ENCODE measurements around the gene AFTPH. TPM values are rescaled to one million over a fixed set of nuclear protein-coding genes. Genes with fewer than 3 reads are reported as not detected.

Gene AFTPH
- total and polyA plus RNA-seq, 9 donors: 15.7 to 22.5 (median 17.6) TPM

DNA sequence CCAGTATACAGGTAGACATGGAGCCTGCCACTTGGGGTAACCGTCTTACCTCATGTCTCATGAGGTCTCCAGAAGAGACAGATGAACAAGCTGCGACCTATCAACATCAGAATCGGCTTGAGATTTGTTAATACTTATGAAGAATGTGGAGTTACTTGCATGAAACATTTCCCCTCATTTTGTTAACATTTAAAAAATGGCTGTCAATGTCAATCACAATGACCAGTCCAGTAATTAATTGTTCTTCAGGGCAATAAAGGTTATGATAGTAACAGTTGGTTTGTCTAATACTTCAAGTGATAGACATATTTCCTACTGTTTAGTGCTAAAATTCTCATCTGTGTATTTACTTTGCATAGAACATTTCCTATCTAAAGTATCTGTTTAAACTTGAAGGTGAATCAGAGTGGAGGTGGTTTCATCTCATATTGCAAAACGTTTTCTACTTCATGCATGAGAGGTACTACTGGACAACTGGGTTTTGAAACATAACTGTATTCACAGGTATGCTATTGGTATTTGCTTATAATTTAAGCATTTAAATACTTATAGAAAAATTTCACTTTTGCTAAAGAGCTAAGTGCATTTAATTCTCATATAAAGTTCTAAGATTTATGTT, 114.5 kb downstream of the AFTPH start:
- no peak overlapping the region for H3K27ac ChIP-seq (ENCODE audit: low read length)
- H3K4me1 ChIP-seq (ENCODE audit: control insufficient read depth, insufficient read depth, low read length): peaks cover 22% of the 10 kb centered on the region
- no peaks in the 10 kb centered on the region for H3K27me3 ChIP-seq (ENCODE audit: control insufficient read depth, insufficient read depth, low read length)

GRCh38 chr2:64639691-64640090, 115.6 kb downstream of the AFTPH start:
- no peak overlapping the region for H3K27ac ChIP-seq (ENCODE audit: low read length)
- H3K27me3 ChIP-seq (ENCODE audit: control insufficient read depth, insufficient read depth, low read length): no peaks in the 10 kb centered on the region
- H3K36me3 ChIP-seq (ENCODE audit: control insufficient read depth, insufficient read depth, low read length): peaks cover 20% of the 10 kb centered on the region
- WGBS (ENCODE audit: insufficient coverage): no CpG with 5 or more reads among the region's 2 CpGs
- DNase-seq: no peak
- no peaks in the 10 kb centered on the region for H3K9me3 ChIP-seq (replicated peaks; ENCODE audit: control insufficient read depth, low read depth, low read length)
- no peak overlapping the region for H3K4me3 ChIP-seq (ENCODE audit: low read length)
- H3K4me1 ChIP-seq (ENCODE audit: control insufficient read depth, insufficient read depth, low read length): peaks cover 32% of the 10 kb centered on the region

More for the DNA sequence above, 114.5 kb downstream of the AFTPH start:
- DNase-seq: no peak
- no peak overlapping the region for H3K4me3 ChIP-seq (ENCODE audit: low read length)
- H3K36me3 ChIP-seq (ENCODE audit: control insufficient read depth, insufficient read depth, low read length): peaks cover 25% of the 10 kb centered on the region
- no peaks in the 10 kb centered on the region for H3K9me3 ChIP-seq (replicated peaks; ENCODE audit: control insufficient read depth, low read depth, low read length)
- WGBS (ENCODE audit: insufficient coverage): 100% methylated on average over 1 of the region's 4 CpGs

DNA sequence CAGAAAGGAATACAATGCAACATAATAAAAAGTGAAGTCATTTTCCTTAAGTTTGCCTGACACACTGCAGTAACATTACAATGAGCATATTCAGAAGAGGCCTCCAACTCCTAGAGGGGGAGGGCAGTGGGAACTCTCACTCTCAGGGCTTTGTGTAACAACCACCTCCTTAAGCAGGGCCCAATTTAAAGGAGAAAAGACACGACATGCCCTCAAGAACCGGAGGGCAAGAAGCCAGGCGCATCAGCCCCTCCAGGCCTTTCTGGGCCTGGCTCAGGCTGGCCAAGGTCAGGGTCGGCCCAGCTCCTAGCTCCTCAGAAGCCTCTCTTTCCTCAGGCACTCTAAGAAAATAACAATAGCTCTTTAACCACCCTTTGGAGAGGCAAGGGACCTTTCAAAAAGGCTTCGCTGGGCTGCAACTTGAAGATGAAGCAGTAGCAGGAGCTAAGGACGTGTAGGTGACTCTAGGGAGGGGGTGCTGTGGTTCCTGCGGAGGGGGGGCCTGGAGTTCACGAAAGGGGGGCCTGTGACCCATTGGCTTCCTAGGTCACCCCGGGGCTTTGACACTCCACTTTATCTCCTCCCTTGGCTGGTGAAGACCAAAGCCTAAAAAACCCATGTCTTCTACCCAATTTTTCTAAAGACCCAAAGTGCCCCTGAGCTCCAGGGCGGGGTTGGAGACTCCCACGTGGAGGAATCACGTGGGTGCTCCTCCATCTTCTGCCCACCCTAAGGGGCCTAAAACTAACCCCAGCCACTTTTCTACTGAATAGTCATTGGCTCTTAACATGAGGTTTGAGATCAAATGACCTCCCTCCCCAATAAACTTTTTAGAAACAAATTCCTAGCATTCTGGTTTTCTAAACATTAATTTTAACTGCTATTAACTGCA, 116.3 kb downstream of the AFTPH start:
- Histone ChIP-seq H3K27ac (ENCODE audit: low read length) (no peak overlapping the region), H3K36me3 (ENCODE audit: control insufficient read depth, insufficient read depth, low read length) (peaks cover 17% of the 10 kb centered on the region), H3K4me3 (ENCODE audit: low read length) (no peak overlapping the region), H3K9me3 (replicated peaks; ENCODE audit: control insufficient read depth, low read depth, low read length) (no peaks in the 10 kb centered on the region), H3K4me1 (ENCODE audit: control insufficient read depth, insufficient read depth, low read length) (peaks cover 35% of the 10 kb centered on the region), H3K27me3 (ENCODE audit: control insufficient read depth, insufficient read depth, low read length) (no peaks in the 10 kb centered on the region)
- DNase-seq: no peak
- WGBS (ENCODE audit: insufficient coverage): 73% methylated on average over 5 of the region's 12 CpGs

DNA sequence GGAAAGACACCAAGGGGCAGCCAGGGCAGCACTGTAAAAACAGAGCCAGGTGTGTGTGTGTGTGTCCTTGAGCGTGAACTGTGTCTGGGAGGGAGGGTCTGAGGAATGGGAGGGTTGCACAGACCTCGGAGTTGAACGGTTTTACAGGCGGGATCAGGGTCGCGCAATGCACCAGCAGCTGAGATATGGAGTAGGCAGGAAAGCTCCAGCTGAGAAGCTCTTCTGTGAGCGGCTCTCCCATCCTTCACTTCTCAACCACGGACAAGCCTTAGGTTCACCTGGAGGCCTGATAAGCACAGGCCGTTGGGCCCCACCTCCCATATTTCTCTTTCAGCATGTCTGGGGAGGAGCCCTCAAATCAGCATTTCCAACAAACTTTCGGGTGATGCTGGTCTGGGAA, 117.5 kb downstream of the AFTPH start:
- Histone ChIP-seq H3K4me1 (ENCODE audit: control insufficient read depth, insufficient read depth, low read length) (peaks cover 29% of the 10 kb centered on the region), H3K9me3 (replicated peaks; ENCODE audit: control insufficient read depth, low read depth, low read length) (no peaks in the 10 kb centered on the region), H3K27me3 (ENCODE audit: control insufficient read depth, insufficient read depth, low read length) (no peaks in the 10 kb centered on the region), H3K4me3 (ENCODE audit: low read length) (no peak overlapping the region), H3K27ac (ENCODE audit: low read length) (no peak overlapping the region), H3K36me3 (ENCODE audit: control insufficient read depth, insufficient read depth, low read length) (peaks cover 7% of the 10 kb centered on the region)
- WGBS (ENCODE audit: insufficient coverage): 84% methylated on average over 5 of the region's 10 CpGs
- no peak for DNase-seq

Other genes starting within 250 kb of the AFTPH start
- 12.2 TPM for gene LGALSL, start 70.2 kb upstream of the AFTPH start, total RNA-seq
- gene LGALSL, start 70.2 kb upstream of the AFTPH start, polyA plus RNA-seq (ENCODE audit: insufficient read depth in 1 of 8, insufficient read length in 8 of 8, low replicate concordance in 1 of 8): 10 to 100 TPM; 17.0 to 28.9 (median 22.6) TPM
- gene SERTAD2, start 129.6 kb downstream of the AFTPH start, total RNA-seq: 11.0 TPM
- gene SERTAD2, start 129.6 kb downstream of the AFTPH start, polyA plus RNA-seq (ENCODE audit: insufficient read depth in 1 of 8, insufficient read length in 8 of 8, low replicate concordance in 1 of 8): 10 to 100 TPM; 20.2 to 30.4 (median 23.7) TPM

Data from muscle of leg (tissue), 11 donors.